GM19193 (cell line): ENCODE measurements around the gene ABCA7.

Source experiments
- POLR2A ChIP-seq: IDR thresholded peaks from 4 replicates; pipeline ENCODE4 v1.6.1; 2011; ENCODE audit not compliant: insufficient read depth, insufficient read length; ENCODE audit errors: extremely low read depth

The ABCA7 gene

GRCh38 chr19:1019980-1020867 is 19.7 kb upstream of the ABCA7 start:
- no peak for TF ChIP-seq POLR2A

- TF ChIP-seq POLR2A: peak; percentile 80
Measured at GRCh38 chr19:1020868-1021425, 19.0 kb upstream of the ABCA7 start, which contains the start of gene TMEM259. Gene TMEM259, minus strand, starts transcription at chr19:1021123. Its CDS starts 127 bp downstream, at chr19:1020996.

DNA sequence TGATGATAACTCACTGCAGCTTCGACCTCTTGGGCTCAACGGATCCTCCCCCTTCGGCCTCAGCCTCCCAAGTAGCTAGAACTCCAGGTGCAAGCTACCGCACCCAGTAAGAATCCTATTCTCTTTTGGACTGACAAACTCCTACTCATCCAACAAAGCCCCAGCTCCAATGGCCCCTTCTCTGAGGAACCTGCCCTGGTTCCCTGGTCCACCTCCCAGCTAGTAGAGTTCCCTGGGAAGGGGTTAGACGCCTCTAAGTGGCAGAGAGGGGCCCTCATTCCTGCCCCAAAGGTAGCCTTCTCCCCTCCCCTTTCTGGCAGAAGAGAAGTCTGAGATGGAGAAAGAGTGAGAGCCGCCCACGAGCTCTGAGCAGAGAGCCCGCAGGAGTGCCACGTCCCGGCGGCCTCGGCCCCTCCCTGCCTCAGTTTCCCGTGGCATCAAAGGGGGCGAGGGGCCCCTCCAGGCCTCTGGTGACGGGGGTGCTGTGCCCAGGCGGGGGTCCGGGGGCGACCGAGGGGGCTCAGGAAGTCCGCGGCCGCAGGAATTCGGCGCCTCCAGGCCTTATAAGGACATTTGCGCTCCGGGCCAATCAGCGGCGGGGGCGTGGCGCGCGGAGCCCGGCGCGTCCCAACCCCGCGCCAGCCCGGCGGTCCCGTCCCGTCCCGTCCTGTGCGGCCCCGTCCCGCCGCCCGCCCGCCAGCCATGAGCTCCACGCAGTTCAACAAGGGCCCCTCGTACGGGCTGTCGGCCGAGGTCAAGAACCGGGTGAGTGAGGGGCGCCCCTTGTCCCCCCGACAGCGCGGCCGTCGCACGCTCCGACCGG is 13.7 kb upstream of the ABCA7 start, which contains the start of gene CNN2:
TSS of gene CNN2 (plus strand) at position 649 of the 823 bp plus-strand sequence. CDS start at position 703, 54 bp downstream.
- peak; percentile 81 for TF ChIP-seq POLR2A

DNA sequence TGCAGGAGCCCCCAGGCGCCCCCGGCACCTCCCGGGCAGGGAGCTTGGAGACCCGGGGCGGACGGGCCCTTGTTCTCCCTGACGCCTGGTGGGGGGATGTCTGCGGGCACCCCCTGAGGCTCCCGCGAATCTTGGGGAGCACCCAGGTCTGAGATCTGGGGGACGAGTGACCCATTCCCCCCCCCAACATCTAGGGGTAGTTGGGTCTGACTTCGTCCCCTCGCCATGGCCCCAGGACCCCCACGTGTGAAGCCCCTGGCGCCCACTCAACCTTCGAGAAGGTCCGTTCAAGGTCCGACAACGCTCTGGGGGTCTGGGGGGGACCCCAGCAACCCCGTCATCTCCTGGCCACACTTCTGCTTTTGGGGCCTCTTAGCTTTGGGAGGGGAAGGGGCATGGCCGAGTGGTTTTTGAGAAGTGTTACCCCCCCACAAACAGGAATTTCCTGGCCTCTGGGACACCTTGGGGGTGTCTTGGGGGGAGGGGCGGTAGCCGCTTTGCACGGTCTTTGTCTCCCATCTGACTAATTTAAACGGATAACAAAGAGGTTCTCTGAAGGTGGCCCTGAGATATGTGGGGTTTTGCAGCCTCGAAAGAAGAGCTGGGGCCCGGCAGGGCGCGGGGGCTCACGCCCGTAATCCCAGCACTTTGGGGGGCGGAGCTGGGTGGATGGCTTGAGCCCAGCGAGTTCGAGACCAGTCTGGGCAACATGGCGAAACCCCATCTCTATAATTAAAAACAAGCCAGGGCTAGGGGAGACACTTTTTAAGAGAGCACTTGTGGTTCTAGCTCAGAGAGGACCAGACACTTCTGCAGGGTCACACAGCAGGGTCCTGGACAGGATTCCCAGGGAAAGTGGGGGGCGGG is 12.9 kb upstream of the ABCA7 start:
- no peak for TF ChIP-seq POLR2A

DNA sequence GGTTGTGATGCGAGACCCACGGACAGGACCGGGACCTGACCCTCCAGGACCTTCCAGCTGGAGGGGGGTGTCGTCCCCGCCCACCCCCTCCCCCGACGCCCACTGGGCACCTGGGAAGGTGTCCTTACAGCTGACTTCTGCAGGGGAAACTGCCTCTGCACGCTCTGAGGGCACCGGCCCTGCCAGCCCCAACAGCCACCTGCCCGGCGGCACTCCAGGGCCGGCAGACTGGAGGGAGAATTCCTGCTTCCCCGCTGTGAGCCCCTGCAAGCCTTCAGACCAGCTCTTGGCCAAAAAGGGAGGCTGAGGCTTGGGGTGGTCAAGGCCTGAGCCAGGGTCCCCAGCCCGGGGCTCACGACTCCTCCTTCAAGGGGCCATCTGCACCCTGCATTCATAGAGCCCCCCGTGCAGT is 12.3 kb upstream of the ABCA7 start:
- no peak for TF ChIP-seq POLR2A

GRCh38 chr19:1028062-1028926 is 11.6 kb upstream of the ABCA7 start:
- TF ChIP-seq POLR2A: peak; percentile 50

- no peak for TF ChIP-seq POLR2A
Measured at GRCh38 chr19:1032264-1032867, 7.5 kb upstream of the ABCA7 start.

DNA sequence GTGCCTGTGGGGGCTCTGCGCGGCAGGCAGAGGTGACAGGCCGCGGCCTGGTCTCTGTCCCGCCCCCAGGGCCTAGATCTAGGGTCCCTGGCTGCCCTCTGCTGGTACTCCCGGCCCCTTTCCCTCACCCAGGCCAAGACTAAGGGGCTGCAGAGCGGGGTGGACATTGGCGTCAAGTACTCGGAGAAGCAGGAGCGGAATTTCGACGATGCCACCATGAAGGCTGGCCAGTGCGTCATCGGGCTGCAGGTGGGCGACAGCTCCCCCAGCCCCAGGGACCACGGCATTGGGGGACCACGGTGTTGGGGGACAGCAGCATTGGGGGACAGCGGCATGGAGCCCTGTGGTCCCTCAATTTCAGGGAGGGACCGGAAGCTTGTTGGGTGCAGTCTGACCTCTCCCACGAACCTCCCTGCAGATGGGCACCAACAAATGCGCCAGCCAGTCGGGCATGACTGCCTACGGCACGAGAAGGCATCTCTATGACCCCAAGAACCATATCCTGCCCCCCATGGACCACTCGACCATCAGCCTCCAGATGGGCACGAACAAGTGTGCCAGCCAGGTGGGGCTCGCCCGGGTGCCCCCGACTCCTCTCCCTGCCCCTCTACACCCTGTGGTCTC is 3.8 kb upstream of the ABCA7 start:
- no peak for TF ChIP-seq POLR2A

DNA sequence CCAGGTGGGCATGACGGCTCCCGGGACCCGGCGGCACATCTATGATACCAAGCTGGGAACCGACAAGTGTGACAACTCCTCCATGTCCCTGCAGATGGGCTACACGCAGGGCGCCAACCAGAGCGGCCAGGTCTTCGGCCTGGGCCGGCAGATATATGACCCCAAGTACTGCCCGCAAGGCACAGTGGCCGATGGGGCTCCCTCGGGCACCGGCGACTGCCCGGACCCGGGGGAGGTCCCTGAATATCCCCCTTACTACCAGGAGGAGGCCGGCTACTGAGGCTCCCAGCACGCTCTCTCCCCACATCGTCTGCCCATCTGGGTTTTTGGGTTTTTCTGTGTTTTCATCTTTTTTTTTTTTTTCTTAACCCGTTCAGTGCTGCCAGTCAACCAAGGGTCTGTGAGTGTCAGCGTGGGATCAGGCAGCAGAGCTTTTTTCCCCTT is 2.3 kb upstream of the ABCA7 start:
- TF ChIP-seq POLR2A: no peak

DNA sequence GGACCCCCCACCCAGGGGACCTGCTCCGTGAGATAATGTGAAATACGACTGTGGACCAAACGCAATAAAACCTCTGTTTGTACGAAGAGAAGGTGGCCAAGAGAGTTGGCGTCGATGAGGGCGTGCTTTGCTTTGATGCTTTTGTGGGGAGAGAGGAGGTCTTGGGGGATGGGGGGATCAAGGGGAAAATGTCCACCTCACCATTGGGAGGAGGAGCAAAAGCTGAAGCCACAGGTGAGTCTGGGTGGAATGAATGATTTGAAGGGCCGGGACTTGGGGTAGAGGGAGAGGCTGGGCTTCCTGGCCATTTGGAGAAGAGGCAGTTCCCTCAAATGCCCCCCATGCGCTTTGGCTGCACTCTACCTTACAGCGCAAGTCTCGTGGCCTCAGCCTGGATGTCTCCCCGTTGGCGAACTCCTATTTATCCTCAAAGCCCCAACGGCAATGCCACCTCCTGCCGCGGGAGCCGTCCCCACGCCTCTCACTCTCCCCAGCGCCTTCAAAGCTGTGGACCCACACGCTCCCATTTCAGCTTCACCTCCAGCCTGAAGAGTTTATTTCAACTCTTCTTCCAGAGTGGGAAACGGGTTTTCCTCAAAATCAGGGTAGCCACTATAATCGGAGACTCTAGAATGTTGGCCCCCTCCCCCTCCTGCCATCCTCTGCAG is 795 bp upstream of the ABCA7 start:
- no peak for TF ChIP-seq POLR2A

DNA sequence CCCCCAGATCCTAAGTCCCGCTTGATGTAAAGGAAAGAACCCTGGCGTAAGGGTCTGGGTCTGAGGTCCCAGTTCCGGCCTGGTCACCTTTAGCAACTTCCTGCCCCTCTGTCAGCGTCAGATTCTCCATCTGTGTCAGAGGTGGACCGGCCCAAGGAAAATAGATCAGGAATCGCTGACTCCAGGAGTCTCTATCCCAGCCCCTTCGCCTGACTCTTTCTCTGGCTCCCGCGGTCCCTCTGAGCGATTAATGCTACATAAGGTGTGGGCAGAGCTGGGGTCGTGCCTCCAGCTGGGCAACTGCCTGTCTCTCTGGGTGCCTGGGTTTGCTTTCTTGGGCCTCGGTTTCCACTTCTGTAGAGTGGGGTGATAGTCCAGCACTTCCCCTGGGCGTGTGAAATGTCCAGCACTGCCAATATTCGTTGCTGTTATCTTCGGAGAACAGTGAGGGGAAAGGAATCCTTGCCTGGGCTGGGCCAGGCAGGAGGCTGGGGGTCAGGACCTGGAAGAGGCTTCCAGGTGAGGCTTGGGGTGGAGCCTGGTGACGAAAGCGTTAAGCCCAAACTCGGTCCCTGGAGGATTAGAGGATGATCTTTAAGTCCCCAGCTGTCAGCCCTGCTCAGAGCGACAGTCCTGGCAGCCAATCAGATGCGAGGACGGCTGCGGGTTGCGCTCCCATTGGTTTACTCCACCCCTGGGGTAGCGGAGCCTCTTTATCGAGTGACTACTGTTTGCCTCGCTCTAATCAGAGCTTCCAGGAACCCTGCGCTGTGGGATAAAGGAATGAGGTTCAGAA is 767 bp downstream of the ABCA7 start:
- TF ChIP-seq POLR2A: no peak
